Activated naive CD8-positive, alpha-beta T cell treated with anti-CD3 and anti-CD28 coated beads for 36 hours (primary cell): ENCODE results near the gene MAP3K1. TPM values are rescaled to one million over a fixed set of nuclear protein-coding genes. Genes with fewer than 3 reads are reported as not detected.

ENCODE experiments used
- DNase-seq: peaks from one replicate; pipeline ENCODE4 v3.0.0; 2021
- H3K27ac Mint-ChIP-seq: one replicate; pipeline ENCODE4 v1.8.0; 2022; ENCODE audit warnings: mild to moderate bottlenecking, moderate library complexity, mixed read lengths
- H3K27me3 Mint-ChIP-seq: one replicate; pipeline ENCODE4 v1.8.0; 2022; ENCODE audit warnings: mild to moderate bottlenecking, mixed read lengths
- H3K36me3 Mint-ChIP-seq: one replicate; pipeline ENCODE4 v1.8.0; 2021; ENCODE audit warnings: mild to moderate bottlenecking, mixed read lengths
- H3K4me1 Mint-ChIP-seq: one replicate; pipeline ENCODE4 v1.8.0; 2021; ENCODE audit warnings: mixed read lengths
- H3K4me3 Mint-ChIP-seq: one replicate; pipeline ENCODE4 v1.8.0; 2022; ENCODE audit warnings: mild to moderate bottlenecking, moderate library complexity, mixed read lengths
- H3K9me3 Mint-ChIP-seq: one replicate; pipeline ENCODE4 v1.8.0; 2022; ENCODE audit warnings: mixed read lengths
- total RNA-seq, 2 experiments: library from RNA; stranded (reverse); gene quantifications; one replicate each; pipeline ENCODE4 v1.2.3, GENCODE V29; 2021

Gene MAP3K1
- total RNA-seq, 2 experiments from 2014 or later, result 10.1 to 10.6 TPM

DNA sequence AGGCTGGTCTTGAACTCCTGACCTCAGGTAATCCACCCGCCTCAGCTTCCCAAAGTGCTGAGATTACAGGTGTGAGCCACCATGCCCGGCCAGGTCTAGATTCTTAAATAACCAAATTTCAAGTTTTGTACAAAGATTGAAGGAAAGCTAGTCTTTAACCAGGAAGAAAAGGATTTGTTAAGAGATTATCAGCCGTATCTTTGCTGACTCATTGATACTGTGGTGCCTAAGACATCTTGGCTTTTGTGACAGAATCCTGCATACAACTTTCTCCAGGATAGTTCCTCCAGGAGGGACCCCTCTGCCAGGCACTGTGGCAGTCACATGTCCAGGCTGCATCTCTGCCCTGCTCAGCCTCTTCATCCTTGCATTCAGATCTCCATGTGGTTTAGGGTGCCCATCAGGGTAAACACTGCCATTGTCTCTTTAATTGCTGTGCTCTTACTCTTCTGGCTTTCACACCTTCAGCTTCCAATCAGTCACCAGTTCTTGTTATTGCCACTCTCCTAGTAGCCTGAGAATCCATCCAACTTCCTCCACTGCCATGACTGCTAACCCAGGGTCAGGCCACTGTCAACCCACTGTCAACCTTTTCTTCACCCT, 10.0 kb downstream of the MAP3K1 start:
- no peak for DNase-seq
- no peaks in the 10 kb centered on the region for H3K27me3 Mint-ChIP-seq
- no peaks in the 10 kb centered on the region for H3K9me3 Mint-ChIP-seq
- H3K4me3 Mint-ChIP-seq, result no peak overlapping the region
- peaks cover 18% of the 10 kb centered on the region for H3K36me3 Mint-ChIP-seq
- peaks cover 71% of the 10 kb centered on the region for H3K4me1 Mint-ChIP-seq
- no peak overlapping the region for H3K27ac Mint-ChIP-seq

DNA sequence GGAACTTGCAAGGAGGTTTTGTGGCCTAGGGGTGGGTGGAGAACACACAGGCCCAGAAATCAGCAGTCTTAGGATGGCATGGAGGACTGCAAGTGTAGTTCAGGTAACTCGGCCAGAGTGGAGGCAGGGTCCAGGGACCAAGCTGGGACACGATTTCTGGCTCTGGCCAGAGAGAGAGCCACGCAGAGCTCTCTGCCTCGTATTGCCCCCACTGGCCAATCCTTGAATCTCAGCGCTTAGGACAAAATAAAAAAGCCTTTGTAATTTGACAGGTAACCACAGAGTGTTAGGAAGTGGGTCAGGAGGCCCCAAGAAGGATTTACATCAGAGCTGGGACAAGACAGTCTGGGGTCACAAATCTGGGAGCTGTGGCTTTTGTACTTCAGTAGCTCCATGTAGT, 11.7 kb downstream of the MAP3K1 start:
- H3K9me3 Mint-ChIP-seq, result no peaks in the 10 kb centered on the region
- peaks cover 78% of the 10 kb centered on the region for H3K4me1 Mint-ChIP-seq
- no peaks in the 10 kb centered on the region for H3K27me3 Mint-ChIP-seq
- no peak overlapping the region for H3K27ac Mint-ChIP-seq
- no peak for DNase-seq
- no peak overlapping the region for H3K4me3 Mint-ChIP-seq
- H3K36me3 Mint-ChIP-seq, result peaks cover 12% of the 10 kb centered on the region

DNA sequence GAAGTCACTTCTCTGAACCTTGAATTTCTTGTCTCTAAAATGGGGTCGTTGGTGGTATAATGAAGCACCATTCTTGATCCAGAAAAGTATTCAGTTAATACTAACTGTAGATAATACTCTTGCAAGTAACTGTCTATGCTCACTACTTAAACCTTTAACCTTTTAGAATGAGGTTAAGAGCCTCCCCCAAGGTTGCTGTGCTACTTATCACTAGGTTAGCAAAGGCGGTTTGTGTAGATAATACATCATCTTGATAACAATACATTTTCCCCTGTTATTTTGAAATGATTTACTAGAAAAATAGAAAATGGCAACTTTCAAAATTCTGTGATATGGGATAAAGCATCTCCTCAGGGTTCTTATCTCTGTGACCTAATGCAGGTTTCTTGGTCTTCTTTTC, 12.6 kb downstream of the MAP3K1 start:
- Mint-ChIP-seq H3K4me3 (no peak overlapping the region), H3K27ac (no peak overlapping the region), H3K27me3 (no peaks in the 10 kb centered on the region), H3K4me1 (peaks cover 77% of the 10 kb centered on the region), H3K36me3 (peaks cover 7% of the 10 kb centered on the region), H3K9me3 (no peaks in the 10 kb centered on the region)
- DNase-seq, result no peak

DNA sequence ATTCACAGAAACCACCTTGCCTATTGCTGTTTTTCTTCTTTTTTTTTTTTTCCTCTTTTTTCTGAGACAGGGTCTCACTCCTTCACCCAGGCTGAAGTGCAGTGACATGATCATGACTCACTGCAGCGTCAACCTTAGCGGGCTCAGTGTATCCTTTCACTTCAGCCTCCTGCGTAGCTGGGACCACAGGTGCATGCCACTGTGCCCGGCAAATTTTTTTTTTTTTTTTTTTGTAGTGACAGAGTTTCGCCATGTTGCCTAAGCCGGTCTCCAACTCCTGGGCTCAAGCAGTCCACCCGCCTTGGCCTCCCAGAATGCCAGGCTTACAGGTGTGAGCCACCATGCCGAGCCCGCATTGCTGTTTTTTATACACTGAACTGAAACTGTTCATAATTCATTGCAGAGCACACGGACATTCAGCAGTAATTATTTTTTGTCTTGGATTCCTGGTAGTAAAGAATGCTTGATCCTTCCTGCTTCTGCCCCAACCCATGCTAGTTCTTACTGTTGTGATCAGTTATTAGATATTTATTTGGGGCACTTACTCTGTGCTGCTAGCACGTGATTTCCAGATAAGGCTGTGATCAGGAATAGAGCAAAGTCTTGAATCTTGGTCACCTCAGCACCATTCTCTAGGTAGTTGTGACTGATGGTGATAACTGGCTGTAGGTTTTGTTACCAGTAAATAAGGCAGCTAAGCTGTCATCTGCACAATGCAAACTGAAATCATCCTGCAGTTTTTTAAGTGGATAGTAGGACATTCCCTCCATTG, 14.0 kb downstream of the MAP3K1 start:
- Mint-ChIP-seq H3K27me3 (no peaks in the 10 kb centered on the region), H3K36me3 (peaks cover 7% of the 10 kb centered on the region), H3K4me3 (peak overlapping the region; percentile 44), H3K4me1 (peaks cover 76% of the 10 kb centered on the region), H3K27ac (peak overlapping the region; percentile 45), H3K9me3 (no peaks in the 10 kb centered on the region)
- peak; percentile 28 for DNase-seq

DNA sequence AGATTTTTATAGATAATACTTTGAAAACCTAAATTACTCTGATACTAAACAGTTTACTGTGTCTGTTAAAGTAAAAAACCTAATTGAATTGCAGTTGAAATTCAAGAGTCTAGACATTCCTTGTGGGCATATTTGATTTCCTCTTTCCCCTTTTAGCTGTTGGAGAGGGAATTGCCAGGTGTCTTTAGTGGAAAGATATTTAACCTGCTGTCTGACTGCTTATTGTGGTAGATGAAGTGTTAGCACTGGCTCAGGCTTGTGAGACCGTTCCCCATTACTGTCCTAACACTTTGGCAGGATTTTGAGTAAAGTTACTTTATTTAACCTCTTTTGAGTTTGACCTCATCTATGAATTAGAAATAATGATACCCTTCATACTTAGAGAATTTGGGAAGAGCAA, 16.4 kb downstream of the MAP3K1 start:
- Mint-ChIP-seq H3K27me3 (no peaks in the 10 kb centered on the region), H3K27ac (no peak overlapping the region), H3K36me3 (peaks cover under 1% of the 10 kb centered on the region), H3K4me3 (no peak overlapping the region), H3K9me3 (no peaks in the 10 kb centered on the region), H3K4me1 (peaks cover 79% of the 10 kb centered on the region)
- DNase-seq, result no peak

DNA sequence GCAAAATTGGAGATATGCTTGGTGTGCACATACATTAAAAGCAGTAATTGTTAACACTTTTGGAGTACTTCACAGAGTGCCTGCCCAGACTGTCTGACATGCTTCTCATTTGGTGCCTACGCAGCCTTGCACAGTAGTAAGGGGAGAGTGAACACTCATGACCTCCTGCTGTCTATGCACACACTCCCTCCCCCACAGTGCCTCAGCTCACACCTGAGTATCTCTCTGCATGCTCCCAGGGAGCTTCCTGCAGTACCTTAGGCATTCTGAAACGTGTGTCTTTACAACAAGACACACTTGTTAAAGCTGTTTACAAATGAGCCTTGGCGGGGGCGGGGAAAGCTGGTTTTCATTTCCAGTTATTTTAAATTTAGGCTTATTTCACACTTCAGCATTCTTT, 18.0 kb downstream of the MAP3K1 start:
- Mint-ChIP-seq H3K9me3 (no peaks in the 10 kb centered on the region), H3K4me3 (no peak overlapping the region), H3K4me1 (peaks cover 82% of the 10 kb centered on the region), H3K27ac (no peak overlapping the region), H3K27me3 (no peaks in the 10 kb centered on the region), H3K36me3 (no peaks in the 10 kb centered on the region)
- no peak for DNase-seq

DNA sequence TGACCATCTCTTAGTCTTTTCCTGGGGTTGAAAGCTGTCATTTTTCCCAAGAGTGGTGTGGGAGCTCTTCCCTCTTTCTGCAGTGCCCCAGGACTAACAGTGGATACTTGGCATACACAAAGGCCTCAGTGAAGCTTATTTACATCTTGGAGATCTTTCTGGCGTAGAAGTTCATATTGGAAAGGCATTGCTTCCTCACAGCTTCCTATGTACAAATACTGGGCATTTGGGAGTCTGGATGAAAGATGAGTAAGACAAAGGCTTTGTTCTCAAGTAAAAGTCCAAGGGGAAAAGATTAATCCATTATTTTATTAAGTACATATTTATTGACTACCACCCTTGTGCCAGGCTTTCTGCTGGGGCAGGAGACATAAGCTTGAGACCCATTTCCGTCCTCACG, 22.0 kb downstream of the MAP3K1 start:
- Mint-ChIP-seq H3K4me1 (peaks cover 65% of the 10 kb centered on the region), H3K36me3 (no peaks in the 10 kb centered on the region), H3K27ac (peak overlapping the region; percentile 19), H3K27me3 (no peaks in the 10 kb centered on the region), H3K4me3 (no peak overlapping the region), H3K9me3 (no peaks in the 10 kb centered on the region)
- no peak for DNase-seq

DNA sequence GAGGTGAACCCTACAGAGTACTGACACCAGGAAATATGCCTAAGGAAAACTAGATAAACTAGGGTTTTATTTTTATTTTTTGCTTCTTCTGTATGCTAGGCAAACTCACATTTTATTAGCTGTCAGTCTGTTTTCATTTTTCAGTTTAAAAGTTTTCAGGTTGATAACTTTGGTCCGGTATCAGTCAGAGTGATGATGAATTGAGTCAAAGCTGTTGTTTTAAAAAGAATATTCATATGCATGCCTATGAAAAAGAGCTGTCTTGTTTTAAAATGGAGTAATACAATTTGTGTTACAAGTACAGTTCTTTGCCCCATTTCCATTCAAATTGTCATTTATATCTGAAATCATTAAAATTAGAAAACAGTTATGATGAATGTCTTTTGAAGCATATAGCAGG, 22.6 kb downstream of the MAP3K1 start:
- H3K9me3 Mint-ChIP-seq, result no peaks in the 10 kb centered on the region
- DNase-seq, result no peak
- H3K4me1 Mint-ChIP-seq, result peaks cover 64% of the 10 kb centered on the region
- peaks cover under 1% of the 10 kb centered on the region for H3K36me3 Mint-ChIP-seq
- no peaks in the 10 kb centered on the region for H3K27me3 Mint-ChIP-seq
- no peak overlapping the region for H3K4me3 Mint-ChIP-seq
- no peak overlapping the region for H3K27ac Mint-ChIP-seq

DNA sequence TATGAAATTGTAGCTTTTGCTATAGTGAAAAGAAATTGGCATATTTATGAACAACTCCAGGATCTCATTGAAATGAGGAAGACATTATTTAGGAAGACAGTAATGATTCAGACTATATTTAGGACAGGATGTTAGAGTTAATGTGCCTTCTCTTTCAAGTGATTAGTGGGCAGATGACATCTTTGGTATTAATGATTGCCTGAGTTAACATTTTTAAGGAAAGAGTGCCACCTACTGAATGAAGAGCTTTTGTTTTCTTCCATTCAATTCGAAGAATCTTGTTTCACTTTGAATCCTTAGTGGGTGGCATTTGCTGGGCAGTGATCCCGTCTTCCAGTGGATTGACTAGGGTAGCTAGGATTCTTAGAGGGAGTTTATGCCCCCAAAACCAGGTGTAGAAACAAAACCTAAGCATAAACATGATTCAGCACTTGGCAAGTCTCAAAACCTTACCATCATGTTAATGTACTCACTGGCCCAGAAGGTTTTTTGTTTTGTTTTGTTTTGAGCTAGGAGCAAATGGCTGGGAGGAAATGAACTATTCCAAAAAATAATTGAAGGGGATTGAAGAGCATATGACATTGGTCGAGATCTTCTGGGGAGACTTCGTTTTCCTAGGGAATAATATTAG, 23.2 kb downstream of the MAP3K1 start:
- Mint-ChIP-seq H3K27me3 (no peaks in the 10 kb centered on the region), H3K36me3 (peaks cover 3% of the 10 kb centered on the region), H3K27ac (peak overlapping the region; percentile 7), H3K4me1 (peaks cover 61% of the 10 kb centered on the region), H3K9me3 (no peaks in the 10 kb centered on the region), H3K4me3 (no peak overlapping the region)
- no peak for DNase-seq

DNA sequence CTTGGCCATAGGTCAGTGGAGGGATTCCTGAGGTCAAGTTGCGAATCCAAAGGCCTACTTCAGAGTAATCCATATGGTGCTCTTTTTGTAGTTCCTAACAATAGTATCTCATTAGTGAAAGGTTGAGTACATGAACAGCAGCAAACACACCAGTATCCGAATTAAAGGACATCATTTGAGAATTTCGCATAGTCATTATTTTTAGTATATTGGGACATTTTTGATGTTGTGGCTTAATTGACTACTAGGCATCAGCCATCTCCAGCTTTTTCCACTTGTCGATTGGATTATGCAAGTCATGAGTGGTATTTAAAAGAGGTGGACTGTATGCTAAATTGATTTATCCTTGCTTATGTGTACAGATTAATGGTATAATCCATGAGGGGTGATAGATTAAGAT, 23.7 kb downstream of the MAP3K1 start:
- Mint-ChIP-seq H3K36me3 (peaks cover 3% of the 10 kb centered on the region), H3K9me3 (no peaks in the 10 kb centered on the region), H3K27ac (peak overlapping the region; percentile 7), H3K4me1 (peaks cover 63% of the 10 kb centered on the region), H3K27me3 (no peaks in the 10 kb centered on the region), H3K4me3 (no peak overlapping the region)
- DNase-seq, result no peak

DNA sequence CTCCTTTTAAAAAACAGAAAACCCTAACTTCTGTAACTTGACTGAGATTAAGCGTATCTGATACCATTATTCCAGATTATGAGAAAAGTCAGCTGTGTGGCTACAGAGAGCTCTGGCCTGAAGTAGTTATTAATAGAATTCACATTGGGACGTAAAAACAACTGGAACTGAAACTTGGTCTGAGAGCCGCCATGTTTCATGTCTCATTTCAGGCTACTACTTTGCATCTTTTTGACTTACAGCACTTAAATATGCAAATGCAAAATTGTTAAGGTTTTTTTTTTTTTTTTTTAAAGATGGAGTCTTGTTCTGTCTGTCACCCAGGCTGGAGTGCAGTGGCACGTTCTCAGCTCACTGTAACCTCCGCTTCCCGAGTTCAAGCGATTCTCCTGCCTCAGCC, 25.2 kb downstream of the MAP3K1 start:
- DNase-seq, result no peak
- Mint-ChIP-seq H3K4me3 (no peak overlapping the region), H3K27ac (no peak overlapping the region), H3K9me3 (no peaks in the 10 kb centered on the region), H3K36me3 (peaks cover 5% of the 10 kb centered on the region), H3K27me3 (no peaks in the 10 kb centered on the region), H3K4me1 (peaks cover 64% of the 10 kb centered on the region)

DNA sequence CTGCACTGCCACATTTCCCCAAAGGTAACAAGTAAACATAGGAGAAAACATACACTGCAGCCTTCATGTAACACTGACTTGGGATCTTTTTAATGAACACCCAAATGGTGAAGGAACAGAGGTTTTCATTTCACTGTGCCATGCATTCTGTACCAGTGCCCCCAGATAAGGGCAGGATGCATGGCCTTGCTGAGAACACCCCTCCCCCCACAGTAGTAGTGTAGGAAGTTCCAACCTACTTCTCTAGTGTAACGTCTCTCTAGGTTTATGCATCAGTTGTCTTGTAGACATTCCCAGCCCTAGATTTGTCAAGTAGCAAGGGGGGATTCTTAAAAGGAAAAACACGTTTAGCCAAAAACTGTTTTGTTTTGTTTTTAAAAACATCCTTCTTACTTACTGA, 29.9 kb downstream of the MAP3K1 start:
- Mint-ChIP-seq H3K4me3 (no peak overlapping the region), H3K4me1 (peaks cover 55% of the 10 kb centered on the region), H3K9me3 (no peaks in the 10 kb centered on the region), H3K27me3 (no peaks in the 10 kb centered on the region), H3K36me3 (peaks cover 8% of the 10 kb centered on the region), H3K27ac (no peak overlapping the region)
- no peak for DNase-seq

DNA sequence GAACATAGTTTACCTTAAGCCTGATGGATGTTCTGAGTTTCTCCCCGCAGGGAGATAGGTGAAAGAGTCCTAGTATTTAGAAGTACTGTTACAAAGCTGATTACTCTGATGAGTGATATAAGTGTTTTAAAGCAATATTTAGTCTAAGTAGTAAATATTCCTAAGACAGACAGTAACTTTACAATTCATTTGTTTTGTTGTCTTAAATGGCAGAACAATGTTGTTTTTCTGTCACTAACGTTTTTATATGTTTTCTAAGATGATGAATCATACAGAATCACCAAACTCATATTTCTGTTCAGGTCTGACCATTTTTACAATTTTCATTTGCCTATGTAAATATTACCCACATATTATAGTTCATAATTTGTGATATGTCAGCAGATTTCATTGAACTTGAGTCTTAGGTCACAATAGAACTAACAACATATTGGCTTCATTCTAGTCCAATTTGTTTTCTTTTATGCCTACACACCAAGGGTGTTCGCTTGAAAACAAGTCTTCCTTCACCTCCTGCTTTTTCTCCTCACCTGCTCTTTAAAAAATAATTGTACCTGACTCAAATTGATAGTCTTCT, 30.6 kb downstream of the MAP3K1 start:
- Mint-ChIP-seq H3K27ac (no peak overlapping the region), H3K36me3 (peaks cover 8% of the 10 kb centered on the region), H3K9me3 (no peaks in the 10 kb centered on the region), H3K4me3 (no peak overlapping the region), H3K27me3 (no peaks in the 10 kb centered on the region), H3K4me1 (peaks cover 59% of the 10 kb centered on the region)
- DNase-seq, result no peak

DNA sequence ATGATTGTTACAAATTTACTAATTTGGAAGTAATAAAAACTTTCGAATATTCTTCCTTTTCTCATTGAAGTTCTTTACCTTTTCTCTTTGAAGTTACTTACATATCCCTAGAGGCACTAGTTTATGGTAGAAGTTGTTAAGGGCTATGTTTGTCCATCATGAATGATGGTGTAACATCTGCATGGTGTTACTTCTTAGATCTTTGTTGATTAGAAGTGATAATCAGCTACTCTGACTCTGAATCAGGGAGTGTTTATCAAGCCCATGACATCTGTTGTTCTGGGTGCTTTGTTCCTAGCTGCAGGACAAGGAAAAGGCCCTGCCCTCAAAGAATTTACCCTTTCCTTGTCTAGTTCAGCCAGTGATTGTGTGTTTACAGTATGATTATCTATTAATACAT, 32.9 kb downstream of the MAP3K1 start:
- Mint-ChIP-seq H3K36me3 (peaks cover 5% of the 10 kb centered on the region), H3K4me3 (no peak overlapping the region), H3K4me1 (peaks cover 66% of the 10 kb centered on the region), H3K27me3 (no peaks in the 10 kb centered on the region), H3K27ac (no peak overlapping the region), H3K9me3 (no peaks in the 10 kb centered on the region)
- DNase-seq, result no peak

DNA sequence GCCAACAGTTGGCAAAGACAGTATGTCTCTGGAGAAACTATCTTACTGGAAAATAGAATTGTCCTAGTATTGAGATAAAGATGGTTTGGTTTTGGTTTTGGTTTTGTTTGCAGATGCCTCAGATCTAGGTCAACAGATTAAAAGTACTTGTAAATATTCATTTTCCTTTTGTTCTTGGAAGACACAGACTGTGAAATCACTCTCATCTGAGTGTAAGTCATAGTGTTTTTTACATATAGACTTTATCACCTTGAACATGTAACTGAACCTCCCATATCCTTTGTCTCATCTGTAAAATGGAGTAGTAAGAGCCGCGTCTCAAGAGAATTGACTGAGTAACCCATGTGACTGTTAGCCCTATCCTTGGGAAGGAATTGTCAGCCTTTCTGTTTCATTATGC, 34.3 kb downstream of the MAP3K1 start:
- DNase-seq, result no peak
- H3K27ac Mint-ChIP-seq, result peak overlapping the region; percentile 20
- peak overlapping the region; percentile 32 for H3K4me3 Mint-ChIP-seq
- H3K9me3 Mint-ChIP-seq, result no peaks in the 10 kb centered on the region
- no peaks in the 10 kb centered on the region for H3K27me3 Mint-ChIP-seq
- H3K4me1 Mint-ChIP-seq, result peaks cover 66% of the 10 kb centered on the region
- H3K36me3 Mint-ChIP-seq, result peaks cover 6% of the 10 kb centered on the region
